NCI-H82 treated with DMSO at 0.1 percent for 48 hours (cell line): ENCODE results near the gene STARD5.

Experiments
- DNase-seq: peaks from one replicate; lab custom pipeline; 2025; ENCODE audit not compliant: unreplicated experiment; lab: John Stamatoyannopoulos, UW

The STARD5 gene

DNA sequence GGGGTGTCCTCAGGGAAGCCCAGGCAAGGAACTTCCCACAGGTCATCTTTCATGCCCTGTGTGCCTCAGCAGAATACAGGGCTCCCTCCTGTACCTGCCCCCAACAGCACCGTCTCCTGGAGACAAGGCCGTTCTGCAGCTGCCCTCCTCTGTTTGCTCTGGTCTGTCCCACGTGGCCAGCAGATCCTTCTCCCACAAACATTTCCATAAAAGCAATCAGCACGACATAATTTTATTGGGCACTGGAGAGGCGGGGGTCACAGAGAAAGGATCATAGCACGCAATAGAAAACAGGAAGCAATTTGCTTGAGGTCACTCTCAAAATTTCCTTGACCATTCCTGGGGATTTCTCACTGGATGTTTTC is 29.4 kb downstream of the STARD5 start:
- no peak for DNase-seq

DNA sequence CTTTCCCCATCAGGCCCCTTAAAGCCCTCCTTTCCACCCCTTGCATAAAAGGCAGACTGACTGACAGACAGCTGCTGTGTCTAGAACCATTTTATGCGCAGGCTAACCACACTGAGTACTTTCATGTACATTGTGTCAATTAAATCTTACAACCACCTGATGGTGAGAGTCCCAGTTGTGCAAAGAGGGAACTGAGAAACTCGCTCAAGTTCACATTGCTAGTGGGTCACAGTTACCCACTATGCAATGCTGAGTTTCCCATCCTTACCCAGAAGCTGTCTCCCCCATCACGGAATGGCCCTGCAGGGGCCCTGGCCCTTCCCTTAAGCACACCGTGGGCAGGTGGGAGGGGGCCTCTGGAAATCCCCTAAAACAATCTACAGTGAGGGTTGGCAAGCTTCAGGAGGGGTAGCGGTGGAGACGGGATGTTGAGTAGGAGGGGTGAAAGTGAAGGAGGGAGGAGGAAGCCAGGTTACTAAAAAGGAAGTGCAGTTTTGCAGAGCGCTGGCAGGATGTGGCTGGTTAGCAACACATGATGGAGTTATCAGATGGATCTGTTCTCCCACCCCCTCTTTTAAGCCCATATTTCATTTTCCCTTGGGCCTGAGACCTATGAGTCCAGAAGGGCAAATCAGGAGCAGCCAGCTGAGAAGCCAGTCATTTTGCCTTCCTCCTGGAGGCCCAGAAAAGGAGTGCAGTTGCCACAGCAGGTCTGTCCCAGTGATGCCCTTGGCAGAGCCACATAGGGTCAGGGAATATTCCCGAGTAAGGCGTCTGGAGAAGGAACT is 30.0 kb downstream of the STARD5 start:
- DNase-seq, result no peak

DNA sequence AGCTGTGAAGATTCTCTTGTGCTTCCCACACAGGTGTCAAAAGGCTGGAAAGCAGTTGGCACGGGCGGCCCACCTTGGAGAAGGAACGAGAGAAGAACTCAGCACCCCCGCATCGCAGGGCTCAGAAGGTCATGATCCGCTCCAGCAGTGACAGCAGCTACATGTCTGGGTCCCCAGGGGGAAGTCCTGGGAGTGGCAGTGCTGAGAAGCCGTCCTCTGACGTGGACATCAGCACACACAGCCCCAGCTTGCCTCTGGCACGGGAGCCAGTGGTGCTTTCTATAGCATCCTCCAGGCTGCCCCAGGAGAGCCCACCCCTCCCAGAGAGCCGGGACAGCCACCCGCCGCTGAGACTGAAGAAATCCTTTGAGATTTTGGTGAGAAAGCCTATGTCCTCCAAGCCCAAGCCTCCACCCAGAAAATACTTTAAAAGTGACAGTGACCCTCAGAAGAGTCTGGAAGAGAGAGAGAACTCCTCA is 31.4 kb downstream of the STARD5 start:
- no peak for DNase-seq

DNA sequence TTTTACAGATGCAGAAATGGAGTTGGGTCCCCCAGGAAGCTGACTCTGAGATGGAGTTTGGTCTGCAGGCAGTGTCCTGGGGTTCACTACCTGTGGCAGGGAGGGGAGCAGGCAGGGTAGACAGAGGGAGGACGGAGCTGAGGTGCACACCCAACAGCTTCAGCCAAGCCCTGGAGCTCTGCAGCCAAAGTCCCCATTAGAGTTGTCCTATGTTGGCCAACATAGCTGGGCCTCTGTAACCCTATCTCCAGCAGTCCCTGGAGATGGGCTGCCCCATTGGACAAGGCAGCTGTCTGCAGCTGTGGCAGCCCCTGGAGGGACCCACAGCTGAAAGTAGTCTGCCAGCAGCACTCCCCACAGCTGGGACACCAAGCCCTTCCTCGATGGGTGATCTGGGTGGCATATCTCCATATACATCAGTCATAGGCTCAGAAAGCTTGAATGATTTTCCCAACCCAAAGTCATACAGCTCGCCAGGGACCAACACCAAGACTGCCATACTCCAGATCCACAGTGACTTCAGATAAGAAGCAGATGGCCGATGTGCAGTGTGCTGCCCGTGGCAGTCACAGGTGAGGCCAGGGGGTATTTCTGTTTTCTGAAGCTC is 31.9 kb downstream of the STARD5 start:
- DNase-seq, result no peak

DNA sequence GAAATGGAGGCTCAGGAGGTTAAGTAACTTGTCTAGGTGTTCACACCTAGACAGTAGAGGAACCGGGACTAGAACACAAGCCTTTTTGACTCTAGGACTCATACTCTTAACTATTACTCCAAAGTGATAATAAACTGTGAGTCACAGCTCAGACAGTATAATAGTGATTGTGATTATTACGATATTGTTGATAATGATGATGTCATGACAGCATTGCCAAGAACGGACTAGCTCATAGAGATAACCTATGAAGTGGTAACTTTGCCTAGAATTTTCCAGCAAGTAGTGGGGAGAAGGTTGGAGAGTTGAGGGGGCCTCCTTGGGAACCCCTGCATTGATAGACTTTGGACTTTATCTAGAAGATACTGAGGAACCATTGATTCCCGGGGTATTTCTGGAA is 34.0 kb downstream of the STARD5 start:
- no peak for DNase-seq

DNA sequence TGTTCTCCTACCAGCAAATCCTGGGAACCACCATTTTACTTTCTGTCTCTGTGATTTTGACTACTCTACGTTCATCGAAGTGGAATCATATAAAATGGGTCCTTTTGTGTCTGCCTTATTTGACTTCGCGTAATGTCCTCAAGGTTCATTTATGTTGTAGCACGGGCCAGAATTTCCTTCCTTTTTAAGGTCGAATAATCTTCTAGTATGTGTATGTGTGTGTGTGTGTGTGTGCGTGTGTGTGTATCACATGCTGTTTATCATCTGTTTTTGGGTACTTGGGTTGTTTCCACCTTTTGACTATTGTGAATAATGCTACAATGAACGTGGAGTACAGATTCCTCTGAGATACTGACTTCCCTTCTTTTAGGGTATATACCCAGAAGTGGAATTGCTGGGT is 35.3 kb downstream of the STARD5 start:
- DNase-seq, result no peak

DNA sequence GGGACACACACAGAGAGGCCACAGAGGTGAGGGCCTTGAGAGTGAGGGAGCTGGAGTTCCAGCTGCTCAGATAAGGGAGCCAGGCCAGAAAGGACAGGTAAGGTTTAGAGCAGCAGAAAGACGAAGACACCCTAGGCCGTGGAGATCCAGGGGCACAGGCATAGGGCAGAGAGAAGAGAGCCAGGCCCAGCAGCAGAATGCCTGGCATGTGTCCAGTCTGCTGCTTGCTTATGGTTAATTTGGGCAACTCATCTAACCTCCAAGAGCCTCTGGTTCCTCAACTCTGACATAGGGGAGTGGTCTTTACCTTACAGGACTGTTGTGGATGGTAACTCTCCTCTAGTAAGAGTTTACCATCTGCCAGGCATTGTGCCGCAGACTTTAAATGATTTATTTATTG is 35.9 kb downstream of the STARD5 start:
- DNase-seq, result no peak

DNA sequence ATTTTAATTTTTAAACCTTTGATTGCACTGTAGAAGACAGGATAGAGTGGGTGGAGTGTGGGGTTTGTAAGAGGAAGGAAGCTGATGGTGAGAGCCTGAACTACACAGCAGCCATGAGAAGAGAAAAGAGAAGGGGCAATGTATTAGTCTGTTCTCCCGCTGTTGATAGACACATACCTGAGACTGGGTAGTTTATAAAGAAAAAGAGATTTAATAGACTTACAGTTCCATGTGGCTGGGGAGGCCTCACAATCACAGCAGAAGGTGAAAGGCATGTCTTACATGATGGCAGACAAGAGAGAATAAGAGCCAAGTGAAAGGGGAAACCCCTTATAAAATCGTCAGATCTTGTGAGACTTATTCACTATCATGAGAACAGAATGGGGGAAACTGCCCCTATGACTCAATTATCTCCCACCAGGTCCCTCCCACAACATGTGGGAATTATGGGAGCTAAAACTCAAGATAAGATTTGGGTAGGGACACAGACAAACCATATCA is 37.3 kb downstream of the STARD5 start:
- DNase-seq, result no peak

DNA sequence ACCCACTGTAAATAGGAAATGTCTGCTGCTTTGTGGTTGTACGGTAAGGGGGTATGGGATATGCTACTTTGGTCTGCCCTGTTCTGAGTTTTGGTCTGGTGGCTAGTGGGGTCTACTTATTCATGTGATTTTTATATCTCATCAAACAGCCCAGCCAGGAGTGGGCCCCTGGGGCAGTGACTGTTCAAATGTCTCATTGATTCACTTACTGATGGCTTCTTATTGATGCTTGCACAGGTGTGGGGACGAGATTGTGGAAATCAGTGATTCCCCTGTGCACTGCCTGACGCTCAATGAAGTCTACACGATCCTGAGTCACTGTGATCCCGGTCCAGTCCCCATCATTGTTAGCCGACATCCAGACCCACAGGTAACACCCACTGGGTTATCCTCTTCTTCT is 38.5 kb downstream of the STARD5 start:
- DNase-seq, result no peak

DNA sequence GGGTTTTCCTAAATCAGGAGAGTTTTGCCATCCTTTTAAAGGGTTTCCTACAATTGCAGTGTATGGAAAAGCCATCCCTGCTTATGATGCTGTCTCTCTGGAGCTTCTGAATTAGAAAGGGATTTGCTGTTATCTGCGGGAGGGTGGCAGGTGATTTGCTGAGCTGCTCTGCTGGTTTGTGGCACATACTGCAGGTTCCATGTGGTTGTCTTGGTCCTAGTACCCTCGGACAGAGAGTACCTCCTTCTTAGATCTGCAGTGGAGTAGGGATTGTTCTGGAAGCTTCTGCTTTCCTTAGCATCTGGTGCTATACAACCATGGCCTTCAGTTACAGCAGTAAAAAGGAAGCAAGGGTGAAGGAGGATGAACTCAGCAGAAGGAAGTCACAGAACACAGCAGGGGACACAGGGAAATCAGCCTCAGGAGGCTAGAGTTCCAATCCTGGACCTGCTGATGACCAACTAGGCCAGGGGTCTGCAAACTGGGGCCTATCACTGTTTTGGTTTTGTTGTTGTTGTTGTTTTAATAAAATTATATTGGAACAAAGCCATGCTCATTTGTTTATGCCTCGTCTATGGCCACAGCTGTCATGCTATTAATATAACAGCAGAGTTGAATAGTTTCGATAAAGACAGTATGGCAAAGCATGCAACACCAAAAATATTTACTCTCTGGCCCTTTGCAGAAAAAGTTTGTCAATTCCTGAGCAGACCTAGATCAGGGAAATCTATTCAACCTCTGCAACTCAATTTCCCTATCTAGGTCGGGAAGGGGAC is 39.5 kb downstream of the STARD5 start:
- no peak for DNase-seq

DNA sequence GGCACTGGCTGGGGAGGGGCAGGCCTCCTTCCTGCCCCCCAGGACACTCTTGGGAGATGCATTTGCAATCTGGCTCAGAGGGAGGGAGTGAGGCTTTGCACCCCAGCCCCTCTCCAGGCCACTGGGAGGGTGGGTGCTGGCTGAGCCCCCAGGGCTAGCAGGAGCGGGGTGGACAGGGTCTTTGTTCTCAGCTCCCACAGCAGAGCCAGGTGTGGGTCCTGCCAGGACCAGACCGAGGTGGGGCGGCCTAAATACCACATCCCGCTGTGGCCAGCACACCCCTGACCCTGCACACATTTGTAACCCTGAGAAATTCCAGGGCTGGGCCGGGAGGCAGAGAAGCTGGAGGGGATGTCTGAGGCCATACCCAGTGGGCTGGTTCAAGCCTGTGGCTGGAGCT is 41.0 kb downstream of the STARD5 start:
- no peak for DNase-seq

DNA sequence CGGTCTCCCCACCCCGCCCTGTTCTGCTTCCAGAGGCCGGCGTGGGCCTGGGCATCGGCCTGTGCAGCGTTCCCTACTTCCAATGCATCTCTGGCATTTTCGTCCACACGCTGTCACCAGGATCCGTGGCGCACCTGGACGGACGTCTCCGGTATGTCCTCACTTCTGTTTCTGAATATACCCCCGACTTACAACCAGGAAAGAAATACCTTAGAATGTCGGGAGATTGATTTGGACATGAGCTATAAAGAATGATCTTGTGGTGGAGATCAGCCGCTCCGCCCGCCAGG is 41.4 kb downstream of the STARD5 start:
- no peak for DNase-seq

DNA sequence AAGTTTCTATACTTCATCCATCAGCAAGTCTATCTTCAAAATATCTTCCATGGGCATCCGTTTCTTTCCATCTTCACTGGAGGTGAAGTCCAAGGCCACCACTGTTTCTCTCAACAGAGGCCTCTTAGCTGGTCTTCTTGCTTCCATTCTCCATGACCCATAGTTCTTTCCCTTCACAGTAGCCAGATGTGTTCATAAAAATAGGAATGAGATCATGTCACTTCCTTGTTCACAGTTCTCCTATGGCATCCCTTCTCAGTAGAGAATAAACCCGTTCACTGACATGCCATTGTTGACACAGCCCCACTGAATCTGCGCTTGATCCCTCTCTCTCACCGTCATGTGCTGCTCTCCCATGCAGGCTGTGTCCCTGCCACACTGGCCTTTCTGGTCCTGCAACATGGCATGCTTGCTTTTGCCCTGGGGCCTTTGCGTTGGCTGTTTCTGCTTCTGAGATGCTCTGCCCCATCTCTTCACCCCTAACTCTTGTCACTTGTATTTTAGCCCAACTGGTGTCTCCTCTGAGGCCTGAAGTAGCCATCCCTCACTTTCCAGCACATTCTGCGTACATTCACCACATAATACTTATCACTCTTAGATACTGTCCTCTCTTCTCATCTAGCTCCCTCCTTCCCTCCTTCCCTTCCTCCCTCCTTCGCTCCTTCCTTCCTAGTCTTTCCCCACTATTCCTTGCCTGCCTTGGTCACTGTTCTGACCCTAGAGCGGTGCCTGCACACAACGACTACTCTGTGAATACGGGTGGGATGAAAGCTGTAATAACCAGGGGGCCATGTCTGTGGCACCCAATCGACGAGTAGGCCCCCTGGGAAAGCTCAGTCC is 42.0 kb downstream of the STARD5 start:
- DNase-seq, result no peak

DNA sequence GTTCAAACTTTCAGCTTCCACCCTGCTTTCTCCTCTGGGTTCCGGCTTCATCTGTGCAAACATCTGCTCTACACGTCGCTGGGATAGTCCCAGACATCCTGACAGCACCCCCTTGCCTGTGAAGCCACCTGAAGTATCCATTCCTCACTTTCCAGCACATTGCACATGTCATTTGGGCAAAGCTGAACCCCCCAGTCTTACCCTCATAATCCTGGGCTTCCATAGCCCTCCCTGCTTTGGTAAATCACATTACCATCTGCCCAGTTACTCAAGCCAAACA is 42.5 kb downstream of the STARD5 start:
- DNase-seq, result no peak

DNA sequence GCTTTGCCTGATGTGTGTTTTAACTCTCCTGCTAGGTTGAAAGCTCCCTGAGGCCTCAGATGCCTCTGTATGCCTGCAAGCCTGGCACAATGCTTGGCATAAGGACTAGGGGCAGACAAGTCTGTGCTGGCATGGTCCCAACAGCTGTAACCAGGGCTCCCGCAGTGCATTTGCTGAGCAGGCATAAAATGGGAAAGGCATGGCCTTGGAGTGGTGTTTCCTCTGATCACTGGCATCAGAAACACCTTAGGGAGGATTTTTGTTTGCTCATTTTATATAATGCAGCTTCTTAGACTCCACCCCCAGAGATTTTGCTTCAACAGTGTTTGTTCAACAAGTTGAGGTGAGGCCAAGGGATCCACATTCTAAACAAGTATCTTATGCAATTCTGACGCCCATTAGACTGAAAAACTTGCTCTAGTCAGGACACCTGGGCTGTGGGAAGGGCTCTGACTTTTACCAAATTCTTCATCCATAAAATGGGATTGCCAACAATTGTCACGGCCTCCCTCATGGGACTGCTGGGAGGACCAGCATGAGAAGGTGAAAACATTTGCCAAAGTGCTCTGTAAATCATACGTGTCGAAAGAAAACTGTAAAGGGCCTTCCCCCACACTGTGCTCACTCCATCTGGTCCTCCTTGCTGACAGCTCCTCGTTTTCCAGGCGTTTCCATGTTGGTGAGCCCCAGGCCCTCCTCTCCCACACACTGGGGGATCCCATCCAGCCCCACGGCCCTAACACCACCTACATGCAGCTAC is 43.1 kb downstream of the STARD5 start:
- DNase-seq, result no peak

DNA sequence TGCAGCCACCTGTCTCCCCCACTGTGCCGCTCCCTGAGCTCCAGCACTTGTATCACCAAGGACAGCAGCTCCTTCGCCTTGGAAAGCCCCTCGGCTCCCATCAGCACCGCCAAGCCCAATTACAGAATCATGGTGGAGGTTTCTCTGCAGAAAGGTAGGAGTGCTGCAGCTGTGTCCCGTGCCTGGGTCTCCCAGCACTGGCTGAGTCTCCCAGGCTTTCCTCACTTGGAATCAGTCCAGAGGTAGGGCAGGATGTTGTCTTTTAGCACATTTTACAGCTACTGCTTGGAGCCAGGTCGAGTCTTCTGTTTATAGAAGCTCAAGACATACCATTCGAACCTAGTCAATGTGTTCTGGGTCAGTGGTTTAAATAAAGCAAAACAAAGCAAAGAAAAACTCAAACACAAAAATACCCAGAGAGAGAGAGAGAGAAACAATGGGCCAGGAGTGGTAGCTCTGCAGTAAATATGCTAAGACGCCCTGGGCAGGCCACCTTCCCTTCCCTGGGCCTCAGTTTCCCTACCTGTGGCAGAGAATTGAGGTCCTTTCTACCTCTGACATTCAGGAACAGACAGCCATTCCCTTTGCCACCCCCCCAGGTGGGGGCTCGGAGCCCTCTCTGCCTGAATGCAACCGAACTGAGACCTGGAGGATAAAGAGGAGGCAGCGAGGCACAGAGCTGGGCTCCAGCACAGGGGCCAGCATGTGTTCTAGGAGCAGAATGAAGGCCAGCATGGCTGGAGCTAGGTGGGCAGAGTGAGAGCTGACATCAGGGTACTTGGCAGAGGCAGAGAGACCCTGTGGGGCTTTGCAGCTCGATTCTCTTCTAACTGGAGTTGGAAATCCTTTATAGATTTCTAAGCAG is 44.1 kb downstream of the STARD5 start:
- DNase-seq, result no peak

DNA sequence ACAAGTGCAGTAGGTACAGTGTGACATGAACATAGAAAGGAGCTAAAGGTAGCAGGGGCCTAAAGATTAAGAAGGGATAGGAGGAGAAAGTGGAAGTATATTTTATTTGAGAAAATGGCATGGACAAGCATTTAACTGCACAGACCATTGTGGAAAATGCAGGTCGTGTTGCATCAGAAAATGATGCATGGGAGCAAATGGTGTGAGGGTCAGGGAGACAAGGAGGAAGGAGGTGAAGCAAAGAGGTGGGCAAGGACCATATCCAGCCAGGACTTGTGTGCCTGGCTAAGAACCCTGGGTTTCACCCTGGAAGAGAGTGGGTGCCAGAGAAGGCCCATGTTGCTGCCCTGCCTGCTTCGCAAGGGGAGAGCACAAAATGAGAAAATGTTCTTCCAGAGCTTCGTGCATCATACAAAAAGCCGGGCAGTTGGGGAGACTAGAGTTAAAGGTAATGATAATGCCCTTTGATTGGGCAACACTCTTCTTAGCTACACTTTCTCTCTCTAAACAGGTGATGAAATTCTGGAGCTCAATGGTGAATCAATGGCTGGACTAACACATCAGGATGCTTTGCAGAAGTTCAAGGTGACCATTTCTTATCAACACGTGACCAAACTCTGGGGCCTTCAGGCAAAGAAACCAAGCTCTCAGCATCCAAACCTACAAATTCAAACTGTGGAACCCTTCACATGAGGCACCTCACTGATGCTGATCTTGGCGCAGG is 45.5 kb downstream of the STARD5 start:
- no peak for DNase-seq

DNA sequence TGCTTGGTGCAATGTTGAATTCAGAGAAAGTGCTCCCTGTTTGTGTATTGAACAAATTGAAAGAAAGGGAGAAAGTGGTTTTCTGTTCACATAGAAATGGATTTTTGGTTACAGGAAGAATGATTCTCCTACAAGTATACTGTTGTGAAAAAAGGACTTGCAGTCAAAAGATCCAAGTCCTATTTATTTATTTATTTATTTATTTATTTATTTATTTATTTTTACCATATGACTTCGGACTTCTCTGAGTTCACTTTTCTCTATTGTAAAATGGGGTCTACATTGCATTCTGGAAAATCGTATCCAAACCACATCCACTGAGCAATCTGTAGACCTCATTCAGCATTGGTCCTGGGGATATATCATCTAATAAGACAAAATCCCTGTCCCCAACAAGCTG is 46.1 kb downstream of the STARD5 start:
- DNase-seq, result no peak

DNA sequence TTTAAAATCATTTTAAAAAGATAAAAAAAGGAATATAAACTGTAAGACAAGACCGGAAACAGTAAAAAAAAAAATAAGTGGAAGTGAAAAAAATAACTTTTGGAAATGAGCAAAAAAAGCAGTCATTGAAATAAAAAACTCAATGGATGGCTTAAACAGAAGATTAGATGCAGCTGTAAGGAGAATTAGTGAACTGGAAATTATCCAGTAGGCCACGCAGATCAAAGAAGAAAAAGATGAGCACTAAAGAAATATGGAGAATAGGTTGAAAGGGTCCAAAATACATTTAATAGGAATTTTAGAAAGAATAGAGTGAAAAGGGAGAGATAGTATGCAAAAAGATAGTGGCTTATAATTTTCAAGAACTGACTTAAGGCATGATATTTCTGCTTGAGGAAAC is 47.0 kb downstream of the STARD5 start:
- DNase-seq, result no peak
